GM18909 (cell line): ENCODE results near the gene SCYGR1.
A peak's percentile ranks its signal among the peaks of the same experiment; 100 is the strongest.
"Not testable (repeated sequence)": the region's sequence is repeated elsewhere in the genome, so short reads cannot be mapped to it uniquely, and the experiment has no call there.

ENCODE experiments used
- ATAC-seq: cut with Tn5 transposase; IDR thresholded peaks from one replicate; pipeline ENCODE4 v1.9.1; 2021; ENCODE audit warnings: mild to moderate bottlenecking; ENCODE audit not compliant: unreplicated experiment, poor library complexity

SCYGR1 gene

DNA sequence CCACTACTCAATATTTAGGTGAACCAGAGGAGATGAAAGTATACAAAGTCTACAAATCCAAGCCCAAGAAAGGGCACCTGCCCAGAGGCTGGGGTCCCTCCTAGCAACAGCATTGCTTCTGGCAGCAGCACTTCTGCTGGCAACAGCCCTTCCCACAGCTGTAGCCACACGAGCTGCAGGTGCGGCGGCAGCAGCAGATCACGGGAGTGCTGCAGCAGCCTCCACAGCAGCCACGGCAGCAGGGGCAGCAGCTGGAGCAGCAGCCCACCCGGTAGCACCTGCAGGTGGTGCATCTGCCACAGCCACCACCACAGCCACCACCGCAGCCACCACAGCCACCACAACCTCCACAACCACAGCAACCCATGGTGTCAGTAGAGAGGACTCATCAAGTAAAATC is at the start of gene SCYGR1:
Gene SCYGR1, minus strand, starts transcription at position 367 of the 400 bp plus-strand sequence. Its CDS starts 0 bp downstream, at position 367.
- ATAC-seq = not testable (repeated sequence)

DNA sequence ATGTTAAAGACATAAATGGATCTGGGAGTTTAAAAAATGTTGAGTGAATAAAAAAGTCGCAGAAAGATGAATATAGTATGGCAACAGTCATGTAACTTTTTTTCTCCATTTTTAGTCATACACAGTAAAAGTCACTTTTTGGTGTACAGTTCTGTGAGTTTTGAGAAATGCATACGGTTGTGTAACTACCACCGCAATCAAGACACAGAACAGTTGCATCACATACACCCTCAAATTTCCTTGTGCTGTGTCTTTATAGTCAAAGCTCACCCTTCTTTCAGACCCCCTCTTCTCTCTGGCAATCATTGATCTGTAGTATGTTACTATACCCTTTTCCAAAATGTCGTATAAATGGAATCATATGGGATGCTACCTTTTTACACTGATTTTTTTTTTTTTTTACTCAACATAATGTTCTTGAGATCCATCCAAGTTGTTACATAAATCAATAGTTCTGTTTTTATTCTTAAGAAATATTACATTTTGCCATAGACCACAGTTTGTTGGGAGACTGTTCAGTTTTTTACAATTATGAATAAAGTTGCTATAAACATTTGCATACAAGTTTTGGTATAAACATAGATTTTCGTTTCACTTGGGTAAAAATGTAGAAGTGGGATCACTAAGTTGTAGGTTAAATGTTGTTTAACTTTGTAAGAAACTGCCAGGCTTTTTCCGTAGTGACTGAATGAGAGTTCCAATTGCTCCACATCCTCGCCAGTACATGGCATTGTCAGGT is 48.9 kb upstream of the SCYGR1 start:
- no peak for ATAC-seq

DNA sequence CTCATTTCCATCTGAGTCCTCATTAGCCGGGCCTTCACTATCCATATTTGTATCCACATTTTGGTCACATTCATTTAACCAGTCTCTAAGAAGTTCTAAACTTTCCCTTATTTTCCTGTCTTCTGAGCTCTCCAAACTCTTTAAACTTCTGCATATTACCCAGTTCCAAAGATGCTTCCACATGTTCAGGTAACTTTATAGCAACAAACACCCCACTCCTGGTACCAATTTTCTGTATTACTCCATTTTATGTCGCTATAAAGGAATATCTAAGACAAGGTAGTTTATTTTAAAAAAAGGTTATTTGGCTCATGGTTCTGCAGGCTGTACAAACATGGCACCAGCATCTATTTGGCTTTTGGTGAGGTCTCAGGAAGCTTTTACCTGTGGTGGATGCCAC is 45.4 kb upstream of the SCYGR1 start:
- no peak for ATAC-seq

DNA sequence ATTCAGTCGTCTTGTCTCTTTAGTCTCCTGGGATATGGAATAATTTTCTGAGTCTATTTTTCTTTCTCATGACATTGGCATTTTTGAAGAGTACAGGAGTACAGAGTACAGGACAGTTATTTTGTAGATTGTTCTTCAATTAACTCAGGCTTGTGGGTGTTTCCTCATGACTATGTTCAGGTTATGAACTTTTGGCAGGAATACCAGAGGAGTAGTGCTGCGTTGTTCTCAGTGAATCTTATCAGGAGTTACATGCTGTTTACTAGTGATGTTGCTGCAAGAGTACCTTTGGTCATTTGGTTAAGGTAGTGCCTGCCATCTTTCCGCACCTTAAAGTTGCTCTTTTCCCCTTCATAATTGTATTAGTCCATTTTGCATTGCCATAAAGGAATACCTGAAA is 42.9 kb upstream of the SCYGR1 start:
- ATAC-seq = no peak

DNA sequence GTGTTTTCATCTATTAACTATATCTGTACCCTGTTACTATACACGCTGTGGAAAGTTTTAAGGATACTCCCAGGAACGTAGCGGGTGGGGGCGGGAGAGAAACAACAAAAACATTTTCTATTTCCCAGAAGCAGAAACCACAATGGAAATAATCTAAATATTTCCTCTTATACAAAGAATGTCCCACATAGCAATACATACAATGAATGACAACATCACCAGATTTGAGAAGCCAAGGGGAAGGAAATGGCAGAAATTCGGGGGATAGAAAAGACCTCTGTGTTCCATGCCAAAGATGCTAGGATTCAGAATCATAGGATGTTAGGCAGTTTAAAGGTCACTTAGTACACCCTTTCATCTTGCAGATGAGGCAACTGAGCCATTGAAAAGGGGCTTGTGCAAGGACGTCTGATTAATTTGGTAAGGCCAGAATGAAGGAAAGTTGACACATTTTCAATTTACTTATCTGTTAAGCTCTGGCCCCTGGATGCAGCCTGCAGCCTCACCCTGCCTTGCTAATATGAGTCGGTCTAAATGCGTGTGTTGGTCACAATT is 41.1 kb upstream of the SCYGR1 start:
- no peak for ATAC-seq

DNA sequence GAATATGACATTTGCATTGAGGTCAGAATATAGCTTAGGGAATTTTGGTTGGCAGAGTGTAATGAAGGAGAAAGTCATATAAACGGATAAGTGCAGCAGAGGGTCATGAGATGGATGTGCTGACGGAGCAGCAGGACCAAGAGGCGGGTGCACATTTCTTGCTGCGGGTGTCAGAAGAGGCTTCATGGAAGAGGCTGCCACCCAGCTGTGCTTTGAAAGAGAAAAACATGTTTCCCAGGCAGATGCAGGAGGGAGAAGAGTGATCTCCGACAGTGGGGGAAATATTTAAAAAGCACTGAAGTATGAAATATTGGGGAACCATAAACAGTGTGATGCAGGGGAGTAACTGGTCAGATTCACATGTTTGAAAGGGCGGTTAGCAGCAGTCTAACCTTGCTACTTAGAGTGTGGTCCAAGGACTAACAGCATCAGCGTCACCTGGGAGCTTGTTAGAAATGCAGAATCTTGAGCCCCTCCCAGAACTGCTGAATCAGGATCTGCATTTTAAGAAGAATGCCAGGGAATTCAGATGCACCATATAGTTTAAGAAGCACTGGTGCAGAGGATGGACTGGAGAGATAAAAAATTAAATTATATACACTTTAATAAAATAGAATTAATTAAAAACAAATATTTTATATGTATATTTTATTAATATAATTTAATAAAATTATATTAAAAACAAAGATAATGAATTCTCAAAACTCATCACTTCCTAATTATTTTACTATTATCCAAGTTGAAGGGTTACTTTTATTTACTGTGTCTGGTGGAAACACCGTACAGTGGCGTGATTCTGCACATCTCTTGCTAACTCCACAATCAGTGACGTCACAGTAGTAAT is 36.1 kb upstream of the SCYGR1 start:
- ATAC-seq = no peak

DNA sequence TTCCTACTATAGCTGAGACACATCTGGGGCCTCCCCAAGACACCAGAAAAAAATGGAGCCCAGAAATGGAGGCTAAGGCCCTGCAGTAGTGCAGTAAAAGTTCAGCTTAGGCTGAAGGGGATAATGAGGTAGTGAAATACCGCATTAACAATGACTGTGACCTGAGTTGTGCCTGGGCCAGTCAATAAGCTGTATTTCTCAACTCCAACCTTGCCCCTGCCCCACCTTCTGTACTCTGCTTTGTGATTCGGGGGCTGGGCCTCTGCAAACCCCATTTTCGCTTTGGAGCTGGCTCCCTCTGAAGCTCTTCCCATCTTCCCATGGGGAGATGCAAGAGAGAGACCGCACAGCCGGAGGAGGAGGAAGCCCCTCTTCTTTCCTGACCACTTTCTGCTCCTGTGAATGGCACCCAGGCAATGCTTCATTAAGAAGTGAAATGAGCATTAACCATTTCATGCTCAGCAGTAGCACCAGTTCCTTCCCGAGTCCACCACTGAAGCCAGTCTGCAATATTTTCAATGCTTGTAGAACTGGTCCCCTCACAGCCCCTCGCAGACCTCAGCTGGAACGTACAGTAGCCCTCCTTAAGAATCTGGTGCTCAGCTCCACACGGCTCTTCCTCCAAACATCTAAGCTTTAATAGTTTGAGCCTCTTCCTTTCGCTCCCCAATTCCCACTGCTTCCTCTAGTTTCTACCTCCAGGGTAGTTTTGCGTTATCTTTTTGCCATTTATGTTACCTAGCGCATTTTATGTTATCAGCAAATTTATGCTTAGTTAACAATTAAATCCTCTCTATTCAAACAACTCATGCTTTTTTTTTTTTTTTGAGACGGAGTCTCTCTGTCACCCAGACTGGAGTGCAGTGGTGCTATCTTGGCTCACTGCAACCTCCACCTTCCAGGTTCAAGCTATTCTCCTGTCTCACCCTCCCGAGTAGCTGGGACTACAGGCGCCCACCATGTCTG is 32.6 kb upstream of the SCYGR1 start:
- no peak for ATAC-seq

- ATAC-seq = no peak
Observed at GRCh38 chr2:227416701-227417100, 29.0 kb upstream of the SCYGR1 start.

DNA sequence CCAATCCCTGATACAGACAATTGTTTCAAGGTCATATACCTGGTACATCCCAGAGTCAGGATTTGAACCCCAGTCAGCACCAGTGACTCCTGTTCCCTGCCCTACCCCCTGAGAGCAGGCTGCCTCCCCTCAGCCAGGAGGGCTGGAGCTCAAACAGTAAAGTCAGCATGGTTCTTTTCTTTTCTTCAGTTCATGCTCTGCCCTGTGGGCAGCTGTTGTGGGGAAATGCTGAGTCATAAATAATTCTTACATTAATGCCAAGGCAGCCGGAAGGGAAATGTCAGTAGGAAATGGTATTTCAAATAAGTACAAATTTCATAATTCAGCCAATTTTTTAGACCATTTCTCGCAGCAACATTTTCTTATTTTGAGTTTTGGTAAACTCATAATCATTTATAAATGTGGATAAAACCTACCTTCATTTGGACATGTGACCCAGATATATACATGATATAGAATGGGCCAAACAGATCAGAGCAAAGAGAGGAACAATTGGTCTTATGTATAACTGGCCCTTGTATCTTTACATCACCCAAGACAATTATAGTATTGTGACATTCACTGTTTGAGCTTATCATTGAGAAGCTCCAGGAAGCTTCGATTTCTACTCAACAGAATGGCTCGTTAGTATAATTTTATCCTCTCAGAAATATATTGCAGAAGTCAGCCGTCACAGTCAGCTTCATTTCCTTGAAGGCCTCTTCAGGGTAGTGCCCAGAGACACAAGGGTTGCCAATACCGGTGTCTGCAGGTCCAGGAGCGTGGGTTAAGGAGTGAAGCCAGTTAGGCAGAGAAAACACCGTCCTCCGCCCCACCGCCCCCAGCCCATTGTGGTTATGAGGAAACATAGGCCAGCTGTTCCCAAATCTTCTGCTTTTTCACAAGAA is 28.0 kb upstream of the SCYGR1 start:
- ATAC-seq = peak; percentile 46

- no peak for ATAC-seq
Observed at GRCh38 chr2:227414846-227415245, 27.1 kb upstream of the SCYGR1 start.

DNA sequence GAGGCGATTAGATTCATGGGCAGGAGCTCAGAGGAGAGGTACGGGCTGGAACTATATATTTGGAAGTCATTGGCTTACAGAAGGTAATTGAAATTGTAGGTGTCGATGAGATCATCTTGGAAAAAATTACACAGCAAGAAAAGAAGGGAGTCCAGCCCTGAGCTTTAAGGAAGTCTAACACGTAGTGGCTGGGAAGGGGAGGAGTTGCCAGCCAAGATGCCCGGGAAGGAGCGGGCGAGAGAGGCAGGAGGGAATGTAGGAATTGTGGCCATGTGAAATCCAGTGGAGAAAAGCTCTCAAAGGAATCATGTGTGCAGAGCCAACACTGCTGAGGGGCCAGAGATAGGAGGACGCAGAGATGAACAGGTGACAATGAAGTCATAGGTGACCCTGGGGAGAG is 25.6 kb upstream of the SCYGR1 start:
- no peak for ATAC-seq

GRCh38 chr2:227412877-227413276 is 25.1 kb upstream of the SCYGR1 start:
- no peak for ATAC-seq

GRCh38 chr2:227411990-227412350 is 24.2 kb upstream of the SCYGR1 start:
- ATAC-seq = no peak

GRCh38 chr2:227411320-227411989 is 23.7 kb upstream of the SCYGR1 start:
- ATAC-seq = peak; percentile 79

DNA sequence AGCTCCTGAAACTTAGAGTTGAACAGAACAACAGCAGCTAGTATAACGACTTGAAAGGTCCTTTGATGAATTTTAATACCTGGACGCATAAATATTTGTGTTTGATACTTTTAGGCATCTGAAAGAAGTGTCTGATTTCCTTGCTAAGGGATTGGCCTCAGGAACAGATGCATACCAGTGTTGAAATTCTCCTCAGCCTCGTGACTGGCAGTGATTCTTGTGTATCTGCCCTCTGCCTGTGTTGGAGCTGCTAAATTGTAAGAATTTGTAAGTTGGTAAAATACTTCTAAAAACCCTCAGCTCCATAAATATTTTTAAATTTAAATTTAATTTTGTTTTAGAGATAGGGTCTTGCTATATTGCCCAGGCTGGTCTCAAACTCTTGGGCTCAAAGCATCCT is 22.4 kb upstream of the SCYGR1 start:
- ATAC-seq = no peak

GRCh38 chr2:227407591-227408151 is 19.9 kb upstream of the SCYGR1 start:
- ATAC-seq = no peak

- no peak for ATAC-seq
Observed at GRCh38 chr2:227406177-227407031, 18.7 kb upstream of the SCYGR1 start.
